Putamen (tissue), 1 donor: ENCODE data around the gene STAG1.
"Not testable (repeated sequence)": the region's sequence is repeated elsewhere in the genome, so short reads cannot be mapped to it uniquely, and the experiment has no call there.

Source experiments
- DNase-seq: peaks from one replicate; pipeline ENCODE4 v3.0.0-alpha.2; 2016; ENCODE audit warnings: low spot score

STAG1 gene

DNA sequence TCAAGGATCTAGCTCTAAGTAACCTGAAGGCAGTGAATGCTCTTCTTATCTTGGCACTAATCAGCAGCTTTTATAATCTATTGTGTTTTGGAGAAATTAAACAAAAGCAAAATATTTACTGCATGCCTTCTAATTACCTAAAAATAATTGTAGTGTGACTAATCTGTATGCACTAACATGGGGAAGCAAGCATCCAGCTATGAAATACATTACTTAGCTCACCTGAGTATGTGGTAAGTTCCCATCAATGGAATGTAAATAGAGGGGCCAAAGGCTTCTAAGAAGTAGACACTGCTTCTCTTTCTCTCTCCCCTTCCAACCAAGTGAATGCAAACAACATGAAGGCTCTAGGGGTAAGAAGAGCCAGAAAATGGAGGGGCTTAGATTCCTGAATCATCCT is 165.6 kb downstream of the STAG1 start:
- no peak for DNase-seq

DNA sequence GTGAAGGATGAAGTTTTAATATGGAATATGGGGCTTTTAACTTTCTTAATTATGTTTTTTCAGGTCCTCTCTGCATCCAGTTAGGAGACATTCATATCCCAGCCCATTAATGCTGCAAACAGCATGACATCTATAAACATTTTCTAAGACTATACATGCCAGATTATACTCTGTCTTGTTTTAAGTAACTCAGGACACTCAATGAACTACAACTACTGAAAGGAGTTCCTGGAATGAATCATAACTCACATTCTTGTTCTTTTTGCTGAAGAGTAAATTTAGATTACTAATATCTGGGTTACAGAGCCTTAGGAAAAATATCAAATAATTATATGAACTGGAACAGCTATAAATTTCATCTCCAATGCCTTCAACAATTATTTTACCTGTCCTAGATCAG is 167.4 kb downstream of the STAG1 start:
- DNase-seq: no peak

DNA sequence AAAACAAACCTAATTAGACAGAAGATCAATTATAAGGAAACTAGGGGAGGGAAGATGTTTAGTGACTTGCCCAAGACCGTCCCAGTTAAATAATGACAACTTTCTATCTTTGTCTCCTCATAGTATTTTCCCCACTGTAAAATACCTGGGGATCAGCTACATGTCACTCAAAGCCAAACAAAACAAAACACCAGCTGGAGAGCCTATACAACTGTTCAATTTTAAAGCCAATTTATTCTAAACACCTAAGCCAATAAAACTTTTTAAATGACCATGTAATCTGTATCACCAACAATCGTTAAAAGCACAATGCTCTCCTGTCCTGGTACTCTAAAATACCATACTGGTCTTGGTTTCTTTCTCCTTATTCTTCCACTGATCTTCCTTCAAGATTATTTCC is 168.4 kb downstream of the STAG1 start:
- no peak for DNase-seq

DNA sequence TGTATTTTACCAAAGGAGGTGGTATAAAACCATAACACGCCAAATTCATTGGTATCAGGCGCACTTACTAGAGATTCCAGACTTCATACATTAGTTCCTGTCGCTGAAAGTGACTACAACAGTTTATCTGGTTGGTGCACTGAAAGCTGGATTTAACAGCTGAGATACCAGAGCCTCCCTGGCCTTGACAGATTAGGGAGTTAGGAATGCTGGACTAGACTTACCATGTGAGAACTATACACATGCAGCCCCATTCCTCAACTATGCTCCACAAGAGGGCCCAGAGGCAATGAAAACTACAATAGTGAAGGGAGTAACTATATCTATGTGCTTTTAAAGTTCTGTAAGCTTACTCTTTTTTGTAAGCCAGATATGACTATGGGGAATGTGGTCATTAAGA is 174.4 kb downstream of the STAG1 start:
- DNase-seq: no peak

DNA sequence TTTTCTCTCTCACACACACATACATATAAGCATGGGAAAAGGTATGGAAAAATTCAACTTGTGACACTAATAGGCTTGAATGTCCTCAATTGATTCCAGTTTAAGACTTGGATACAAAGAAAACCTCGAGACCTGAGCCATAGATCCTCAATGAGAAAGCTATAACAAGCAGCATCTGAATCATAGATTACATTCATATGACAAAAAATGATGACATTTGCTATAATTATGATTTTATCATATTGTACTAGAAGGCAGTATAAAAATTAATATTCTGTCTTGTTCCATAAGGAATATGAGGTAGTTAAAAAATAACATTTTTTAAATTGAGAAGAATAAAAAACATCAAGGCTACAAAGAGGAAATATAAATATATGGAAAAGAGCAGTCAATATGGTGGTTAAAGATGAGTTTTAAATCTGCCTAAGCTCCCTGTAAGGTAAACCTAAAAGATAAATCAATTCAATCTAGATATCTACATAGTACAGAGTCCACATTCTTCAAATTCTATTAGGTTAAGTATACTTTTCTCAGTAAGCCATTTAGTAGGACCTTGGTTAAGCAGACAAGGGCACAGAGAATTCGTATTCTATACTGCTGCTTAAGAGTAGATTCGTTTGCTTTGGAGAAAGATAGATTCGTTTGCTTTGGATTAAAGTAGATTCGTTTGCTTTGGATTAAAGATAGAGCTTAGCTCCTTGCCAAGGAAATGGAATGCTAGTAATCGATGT is 175.7 kb downstream of the STAG1 start:
- no peak for DNase-seq

DNA sequence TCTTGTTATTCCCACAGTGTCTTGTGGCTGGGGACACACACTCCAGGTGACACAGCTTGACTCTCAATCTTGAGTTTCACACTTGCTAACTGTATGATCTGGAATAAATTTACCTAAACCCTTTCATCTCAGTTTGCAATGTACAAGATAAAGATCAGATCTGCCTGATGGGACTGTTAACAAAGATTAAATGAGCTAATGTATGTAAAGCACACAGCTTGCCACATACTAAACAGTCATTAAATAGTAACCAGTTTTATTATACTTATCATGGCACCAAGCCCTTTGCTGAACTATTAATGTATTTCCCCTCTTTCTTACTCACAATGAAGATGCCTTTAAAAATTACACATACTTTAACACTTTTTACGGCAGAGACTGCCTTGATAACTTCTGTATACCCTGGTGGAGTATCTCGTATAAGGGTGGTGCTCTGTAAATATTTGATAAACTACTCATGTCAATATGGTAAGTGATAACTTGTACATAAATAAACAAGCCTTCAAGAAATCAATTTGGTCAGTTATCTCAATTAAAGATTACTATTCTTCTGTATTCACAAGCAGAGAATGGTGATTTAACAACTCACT is 184.5 kb downstream of the STAG1 start:
- DNase-seq: no peak

DNA sequence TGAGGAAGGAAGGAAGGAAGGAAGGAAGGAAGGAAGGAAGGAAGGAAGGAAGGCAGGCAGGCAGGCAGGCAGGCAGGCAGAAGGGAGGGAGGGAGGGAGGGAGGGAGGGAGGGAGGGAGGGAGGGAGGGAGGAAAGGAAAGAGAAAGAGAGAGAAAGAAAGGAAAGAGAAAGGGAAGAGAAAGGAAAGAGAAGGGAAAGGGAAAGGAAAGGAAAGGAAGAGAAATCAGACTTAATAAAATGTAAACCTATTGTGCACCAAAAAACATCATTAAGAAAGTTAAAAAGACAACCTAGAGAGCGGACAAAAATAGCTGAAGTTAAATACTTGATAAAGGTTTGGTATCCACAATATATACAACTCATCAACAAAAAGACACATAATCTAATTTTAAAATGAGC is 187.2 kb downstream of the STAG1 start:
- DNase-seq: not testable (repeated sequence)

DNA sequence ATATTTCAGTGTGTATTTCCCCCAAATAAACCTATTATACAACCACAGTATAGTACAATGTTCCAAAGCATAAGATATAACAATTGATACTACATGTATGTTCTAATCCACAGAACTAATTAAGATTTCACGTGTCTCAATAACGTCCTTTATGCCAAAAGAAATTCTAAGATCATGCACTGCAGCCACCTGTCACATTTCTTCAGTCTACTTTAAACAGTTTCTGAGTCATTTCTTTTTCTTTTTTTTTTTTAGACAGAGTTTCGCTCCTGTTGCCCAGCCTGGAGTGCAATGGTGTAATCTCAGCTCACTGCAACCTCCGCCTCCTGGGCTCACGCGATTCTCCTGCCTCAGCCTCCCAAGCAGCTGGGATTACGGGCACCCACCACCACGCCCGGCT is 190.2 kb downstream of the STAG1 start:
- DNase-seq: no peak

DNA sequence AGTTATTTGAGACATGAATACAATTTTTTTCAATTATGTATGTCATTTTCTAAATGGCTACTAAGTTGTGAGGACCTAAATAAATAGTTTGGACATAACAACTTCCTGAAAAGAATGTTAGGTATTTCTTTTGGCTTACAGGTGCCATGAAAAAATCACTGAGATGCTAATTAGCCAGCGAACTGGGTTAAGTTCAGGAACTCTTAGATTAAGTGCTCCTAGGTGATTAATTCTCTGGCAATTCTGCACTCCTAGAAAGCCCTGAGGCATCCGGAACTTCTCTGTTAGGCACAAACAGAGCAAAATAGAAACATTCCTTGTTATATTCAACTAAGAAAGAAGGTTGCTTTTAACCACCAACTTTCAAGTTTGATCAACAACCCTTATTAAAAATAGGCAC is 192.3 kb downstream of the STAG1 start:
- DNase-seq: no peak

DNA sequence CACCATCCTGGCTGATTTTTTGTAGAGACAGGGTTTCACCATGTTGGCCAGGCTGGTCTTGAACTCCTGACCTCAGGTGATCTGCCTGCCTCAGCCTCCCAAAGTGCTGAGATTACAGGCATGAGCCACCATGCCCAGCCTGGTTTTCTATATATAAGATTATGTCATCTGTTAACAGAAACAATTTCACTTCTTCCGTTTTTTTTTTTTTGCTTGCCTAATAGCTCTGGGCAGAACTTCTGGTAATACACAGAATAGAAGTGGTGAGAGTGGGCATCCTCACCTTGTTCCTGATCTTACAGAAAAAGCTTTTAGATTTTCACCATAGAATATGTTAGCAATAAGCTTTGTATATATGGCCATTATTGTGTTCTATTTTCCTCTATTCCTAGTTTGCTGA is 202.7 kb downstream of the STAG1 start:
- DNase-seq: not testable (repeated sequence)

DNA sequence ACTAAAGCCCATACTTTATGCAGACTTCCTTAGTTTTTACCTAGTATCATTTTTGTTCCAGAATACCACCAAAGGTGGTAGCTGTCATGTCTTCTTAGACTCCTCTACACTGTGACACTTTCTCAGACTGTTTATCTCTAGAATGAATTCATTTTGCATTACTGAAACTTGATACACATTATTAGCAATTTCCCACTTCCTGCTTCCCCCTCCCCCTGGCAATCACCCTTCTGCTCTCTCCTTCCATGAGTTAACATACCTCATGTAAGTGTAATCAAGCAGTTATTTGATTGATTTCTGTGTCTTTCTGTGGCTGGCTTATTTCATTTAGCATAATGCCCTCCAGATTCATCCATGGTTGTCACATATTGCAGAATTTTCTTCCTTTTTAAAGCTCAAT is 204.9 kb downstream of the STAG1 start:
- no peak for DNase-seq

DNA sequence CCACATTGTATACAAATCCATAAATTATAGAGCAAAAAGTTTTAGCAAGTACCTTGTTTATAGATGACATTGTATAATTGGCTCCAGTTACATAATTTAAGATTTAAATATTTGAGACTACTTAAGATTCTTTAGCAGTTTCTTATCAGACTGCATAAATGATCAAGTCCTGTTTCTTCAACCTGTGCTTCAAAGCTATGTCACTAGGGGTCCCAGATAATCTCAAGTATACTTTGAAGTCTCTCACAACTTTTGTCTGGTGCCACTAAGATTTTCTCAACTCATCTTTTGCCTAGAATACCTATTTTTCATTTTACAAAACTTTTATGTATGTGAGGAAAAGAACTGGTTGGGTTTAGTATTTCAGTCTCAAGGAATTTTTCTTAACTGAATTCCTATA is 205.5 kb downstream of the STAG1 start:
- DNase-seq: no peak

DNA sequence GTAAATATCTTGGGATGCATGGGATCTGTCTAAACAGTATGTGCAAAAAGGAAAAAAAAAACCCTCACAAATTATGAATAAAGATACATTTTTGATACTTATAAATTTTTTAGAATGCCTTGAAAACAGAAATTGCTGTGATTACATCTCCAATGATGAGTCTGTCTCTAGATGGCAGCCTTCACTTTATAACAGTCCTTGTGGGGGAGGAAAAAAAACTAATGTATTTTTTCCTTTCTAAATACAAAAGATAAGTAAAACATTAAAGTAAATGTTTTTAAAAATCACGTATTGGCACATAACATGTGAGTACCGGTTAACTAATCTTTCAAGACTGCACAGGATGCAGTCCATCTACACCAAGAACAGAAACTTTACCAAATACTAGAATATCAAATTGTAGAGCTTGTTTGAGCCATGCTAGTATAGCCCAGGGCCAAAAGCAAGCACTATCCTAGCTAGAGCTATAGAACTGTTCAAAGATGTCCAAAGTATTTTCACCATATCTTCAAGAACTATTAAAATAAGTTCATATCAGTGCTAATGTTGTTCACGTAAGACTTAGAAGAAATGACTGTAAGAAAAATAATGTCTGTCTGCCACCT is 206.4 kb downstream of the STAG1 start:
- peak; percentile 6 for DNase-seq

DNA sequence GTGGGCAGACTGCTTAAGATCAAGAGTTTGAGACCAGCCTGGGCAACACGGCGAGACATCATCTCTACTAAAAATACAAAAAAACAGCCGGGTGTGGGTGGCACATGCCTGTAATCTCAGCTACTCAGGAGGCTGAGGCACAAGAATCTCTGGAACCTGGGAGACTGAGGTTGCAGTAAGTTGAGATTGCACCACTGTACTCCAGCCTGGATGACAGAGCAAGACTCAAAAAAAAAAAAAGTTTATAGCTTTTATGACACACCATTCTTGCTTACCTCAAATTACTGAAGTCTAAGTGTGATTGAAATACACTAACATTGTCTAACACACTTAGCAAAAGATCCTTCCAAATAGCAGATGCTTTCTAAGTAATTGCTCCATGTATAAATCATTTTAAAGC is 207.6 kb downstream of the STAG1 start:
- no peak for DNase-seq

DNA sequence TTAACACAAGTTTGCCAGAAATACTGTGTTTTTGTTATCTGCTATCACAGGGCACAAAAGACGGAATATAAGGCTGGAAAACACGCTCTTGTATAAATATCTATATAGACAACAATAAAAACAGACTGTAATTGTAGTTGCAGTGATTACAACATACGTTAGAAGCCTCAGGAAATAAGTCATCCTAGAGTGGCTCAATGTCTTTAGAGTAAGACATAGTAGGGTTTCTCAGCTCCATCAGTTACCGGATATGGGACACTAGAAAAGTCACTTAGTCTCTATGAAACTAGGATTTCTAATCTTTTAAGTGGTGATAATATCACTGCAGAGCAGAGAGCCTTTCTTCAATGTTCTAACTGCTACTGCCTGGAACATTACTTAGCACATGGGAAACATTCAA is 208.8 kb downstream of the STAG1 start:
- no peak for DNase-seq

DNA sequence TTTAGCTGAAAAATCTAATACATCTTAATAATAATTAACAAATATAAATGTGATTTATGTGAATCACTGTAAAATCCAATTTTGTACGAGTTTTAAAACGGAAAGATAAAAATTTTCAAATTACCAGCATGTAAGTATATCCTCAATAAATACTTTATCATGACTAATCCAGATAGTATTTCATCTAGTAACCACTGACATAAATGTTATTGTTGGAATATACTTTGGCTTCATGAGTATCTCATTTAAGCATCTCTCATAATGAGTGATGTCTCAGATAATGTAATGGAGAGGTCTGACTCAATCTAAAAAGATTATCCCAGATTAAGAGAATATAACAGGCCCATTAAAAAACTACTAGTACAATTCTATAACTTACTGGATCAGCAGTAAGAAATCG is 216.3 kb downstream of the STAG1 start:
- no peak for DNase-seq

DNA sequence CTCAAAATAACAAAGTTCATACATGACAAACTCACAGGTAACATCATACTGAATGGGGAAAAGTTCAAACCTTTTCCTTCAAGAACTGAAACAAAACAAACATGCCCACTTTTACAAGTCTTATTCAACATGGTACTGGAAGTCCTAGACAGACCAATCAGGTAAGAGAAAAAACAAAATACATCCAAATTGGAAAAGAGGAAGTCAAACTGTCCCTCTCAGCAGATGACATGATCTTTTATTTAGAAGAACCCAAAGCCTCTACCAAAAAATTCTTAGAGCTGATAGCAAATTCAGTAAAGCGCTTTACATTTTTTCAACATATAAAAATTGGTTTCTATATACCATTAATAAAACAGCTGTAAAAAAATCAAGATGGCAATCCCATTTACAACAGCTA is 219.4 kb downstream of the STAG1 start:
- DNase-seq: no peak

DNA sequence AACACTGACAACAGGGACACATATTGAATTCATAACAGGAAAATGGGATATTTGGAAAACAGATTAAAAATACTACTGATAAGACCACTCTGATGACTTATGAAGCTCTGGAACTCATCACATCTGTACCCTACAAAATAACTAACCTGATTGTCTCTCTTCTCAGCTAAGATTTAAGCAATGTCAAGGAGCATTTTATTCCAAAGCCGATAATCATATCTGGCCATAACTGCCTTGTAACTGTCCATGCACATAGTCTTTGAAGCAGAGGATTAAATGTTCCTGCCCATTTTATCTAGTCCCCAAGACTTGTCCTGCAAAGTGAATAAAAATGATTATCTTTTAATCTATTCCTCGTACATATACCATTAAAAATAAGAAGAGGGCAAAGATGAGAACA is 234.1 kb downstream of the STAG1 start:
- DNase-seq: no peak

DNA sequence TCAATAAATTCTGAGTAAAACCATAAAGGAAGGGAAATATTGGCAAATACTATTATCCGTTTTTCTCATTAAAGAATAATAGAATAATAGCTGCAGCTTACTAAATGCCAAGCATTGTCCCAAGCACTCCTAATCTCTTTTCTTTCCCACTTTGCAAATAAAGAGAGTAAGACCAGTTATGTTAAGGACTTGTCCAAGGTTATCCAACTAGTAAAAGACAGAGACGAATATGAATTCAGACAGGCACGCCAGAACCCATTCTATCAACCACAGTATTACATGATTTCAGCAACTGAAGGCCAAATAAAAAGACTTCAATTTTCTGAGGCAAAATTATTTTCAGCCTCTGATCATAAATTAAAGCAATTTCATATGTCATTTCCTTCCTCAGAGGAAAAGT is 235.5 kb downstream of the STAG1 start:
- no peak for DNase-seq

DNA sequence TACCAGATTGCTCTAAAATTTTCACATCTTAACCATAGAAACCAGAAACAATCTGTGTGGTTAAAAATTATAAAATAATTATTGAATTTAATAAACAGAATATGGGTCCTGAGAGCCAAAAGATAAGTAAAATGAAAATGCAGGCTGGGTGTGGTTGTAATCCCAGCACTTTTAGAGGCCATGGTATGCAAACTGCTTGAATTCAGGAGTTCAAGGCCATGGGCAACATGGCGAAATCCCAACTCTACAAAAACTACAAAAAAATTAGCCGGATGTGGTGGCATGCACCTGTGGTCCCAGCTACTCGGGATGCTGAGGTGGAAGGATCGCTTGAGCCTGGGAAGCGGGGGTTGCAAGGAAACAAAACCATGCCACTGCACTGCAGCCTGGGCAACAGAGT is 236.1 kb downstream of the STAG1 start:
- DNase-seq: no peak

DNA sequence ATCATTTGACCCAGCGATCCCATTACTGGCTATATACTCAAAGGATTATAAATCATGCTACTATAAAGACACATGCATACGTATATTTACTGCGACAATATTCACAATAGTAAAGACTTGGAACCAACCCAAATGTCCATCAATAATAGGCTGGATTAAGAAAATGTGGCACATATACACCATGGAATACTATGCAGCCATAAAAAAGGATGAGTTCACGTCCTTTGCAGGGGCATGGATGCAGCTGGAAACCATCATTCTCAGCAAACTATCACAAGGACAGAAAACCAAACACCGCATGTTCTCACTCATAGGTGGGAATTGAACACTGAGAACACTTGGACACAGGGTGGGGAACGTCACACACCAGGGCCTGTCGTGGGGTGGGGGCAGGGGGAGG is 237.6 kb downstream of the STAG1 start:
- DNase-seq: not testable (repeated sequence)

DNA sequence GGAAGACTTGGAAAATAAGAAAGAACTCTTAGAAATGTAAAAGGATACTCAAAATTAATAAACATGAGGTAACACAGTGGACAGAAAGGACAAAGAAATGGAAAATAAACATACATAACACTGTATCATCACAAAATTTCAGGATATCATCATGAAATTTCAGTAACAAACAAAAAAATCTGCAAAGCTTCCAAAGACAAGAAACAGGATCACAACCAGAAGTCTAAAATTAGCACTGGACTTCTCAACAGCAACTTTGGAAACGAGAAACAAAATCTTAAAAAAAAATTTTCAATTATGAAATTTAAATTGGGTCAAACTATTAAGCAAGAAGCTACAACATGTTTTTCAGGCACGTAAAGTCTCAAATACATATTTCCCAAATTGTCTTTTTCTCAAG is 238.8 kb downstream of the STAG1 start:
- DNase-seq: no peak

DNA sequence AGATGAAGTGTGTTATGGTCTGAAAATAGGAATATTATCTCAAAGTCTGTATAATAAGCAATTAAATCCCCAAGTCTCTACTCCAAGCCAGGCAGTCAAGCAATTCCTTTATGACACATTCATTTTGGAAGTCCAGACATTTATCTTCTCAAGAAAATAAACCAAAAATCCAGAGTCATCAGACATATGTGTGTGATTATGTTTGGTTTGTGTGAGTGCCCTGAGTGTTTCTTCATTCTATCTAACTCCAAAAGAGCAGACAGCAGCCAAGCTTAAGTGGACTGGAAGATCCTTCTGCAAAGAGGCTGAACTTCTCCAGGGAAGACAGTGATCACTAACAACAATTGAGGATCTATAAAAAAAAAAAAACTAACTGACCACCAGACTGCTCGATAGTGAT is 239.8 kb downstream of the STAG1 start:
- no peak for DNase-seq

DNA sequence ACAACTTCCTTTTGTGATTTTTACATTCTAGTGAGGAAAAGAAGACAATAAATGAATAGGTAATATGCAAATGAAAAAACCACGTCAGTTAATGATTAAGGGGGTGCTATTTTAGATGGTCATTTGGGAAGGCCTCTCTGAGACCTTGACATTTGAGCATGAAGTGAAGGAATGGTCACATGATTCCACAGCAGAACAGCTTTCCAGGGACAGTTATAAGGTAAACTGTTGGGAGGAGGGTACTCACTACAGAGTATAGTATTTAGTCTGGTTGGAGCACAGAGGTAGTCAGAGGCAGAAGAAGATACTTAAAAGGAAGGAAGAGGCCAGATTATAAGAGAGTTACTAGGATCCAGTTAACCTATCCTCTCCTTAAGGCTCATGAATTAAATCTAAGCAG is 246.5 kb downstream of the STAG1 start:
- DNase-seq: no peak
